Mesothelial cell of epicardium (in vitro differentiated cells): ENCODE measurements around the gene PCDHA7. TPM values are rescaled to one million over a fixed set of nuclear protein-coding genes. Genes with fewer than 3 reads are reported as not detected.
"Not testable (repeated sequence)": the region's sequence is repeated elsewhere in the genome, so short reads cannot be mapped to it uniquely, and the experiment has no call there.

Experiments
- DNase-seq, 2 experiments: peaks; one replicate each; pipeline ENCODE4 v3.0.0; 2021; ENCODE audit warnings: low spot score in 2 of 2; ENCODE audit not compliant: unreplicated experiment in 2 of 2
- H3K27ac Mint-ChIP-seq: 2 replicates; pipeline ENCODE4 v1.8.0; 2021; ENCODE audit warnings: mixed read lengths
- H3K27me3 Mint-ChIP-seq: 2 replicates; pipeline ENCODE4 v1.8.0; 2021; ENCODE audit warnings: low read depth, mixed read lengths
- H3K36me3 Mint-ChIP-seq: 2 replicates; pipeline ENCODE4 v1.8.0; 2021; ENCODE audit warnings: mixed read lengths
- H3K4me1 Mint-ChIP-seq: 2 replicates; pipeline ENCODE4 v1.8.0; 2021; ENCODE audit warnings: mixed read lengths
- H3K4me3 Mint-ChIP-seq: 2 replicates; pipeline ENCODE4 v1.8.0; 2021; ENCODE audit warnings: mild to moderate bottlenecking, moderate library complexity, mixed read lengths
- H3K9me3 Mint-ChIP-seq: 2 replicates; pipeline ENCODE4 v1.8.0; 2021; ENCODE audit warnings: mixed read lengths
- total RNA-seq: library from RNA; stranded (reverse); gene quantifications from 3 replicates; pipeline ENCODE4 v1.2.1, GENCODE V29; 2021
- TF ChIP-seq, protein P1 (sequence below): fragments of 200-600 bp; sonication (generic); IDR thresholded peaks from one replicate; pipeline ENCODE4 v1.5.0; 2021; ENCODE audit warnings: antibody characterized with exemption; ENCODE audit not compliant: unreplicated experiment

PCDHA7 gene
- total RNA-seq, 1 donor from 2014 or later: 5.5 TPM

DNA sequence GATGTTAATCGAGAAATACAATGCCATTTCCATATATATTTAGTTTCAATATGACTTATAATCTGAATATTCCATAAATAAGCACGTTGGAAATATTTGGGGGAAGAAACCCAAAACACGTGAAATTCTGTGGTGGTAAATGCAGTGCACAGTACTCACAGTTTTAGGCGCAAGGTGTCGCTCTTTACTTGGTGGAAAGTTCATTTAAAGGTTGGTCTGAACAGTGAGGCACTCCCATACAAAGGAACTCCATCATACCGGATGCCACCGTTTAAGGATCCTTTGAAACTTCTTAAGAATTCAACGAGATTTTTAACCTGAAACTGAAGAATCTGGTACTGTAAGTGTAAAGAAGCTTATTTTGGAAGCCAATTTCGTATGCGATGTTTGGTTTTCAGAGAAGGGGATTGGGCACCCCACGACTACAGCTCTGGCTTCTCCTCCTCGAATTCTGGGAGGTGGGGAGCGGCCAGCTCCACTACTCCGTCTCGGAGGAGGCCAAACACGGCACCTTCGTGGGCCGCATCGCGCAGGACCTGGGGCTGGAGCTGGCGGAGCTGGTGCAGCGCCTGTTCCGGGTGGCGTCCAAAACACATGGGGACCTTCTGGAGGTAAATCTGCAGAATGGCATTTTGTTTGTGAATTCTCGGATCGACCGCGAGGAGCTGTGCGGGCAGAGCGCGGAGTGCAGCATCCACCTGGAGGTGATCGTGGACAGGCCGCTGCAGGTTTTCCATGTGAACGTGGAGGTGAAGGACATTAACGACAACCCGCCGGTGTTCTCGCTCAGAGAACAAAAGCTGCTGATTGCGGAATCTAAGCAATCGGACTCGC, 34.9 kb downstream of the PCDHA7 start, which contains the start of gene PCDHA11:
PCDHA11 (plus strand) TSS at position 237 of the 834 bp plus-strand sequence; CDS start at position 384, 147 bp downstream.
- Mint-ChIP-seq H3K9me3 (peaks cover 27% of the 10 kb centered on the region), H3K27me3 (no peaks in the 10 kb centered on the region), H3K36me3 (peaks cover 49% of the 10 kb centered on the region), H3K4me3 (peak within 1 kb of the TSS; percentile 80), H3K4me1 (peaks cover 5% of the 10 kb centered on the region), H3K27ac (peak within 1 kb of the TSS; percentile 81)
- DNase-seq: no peak
- TF ChIP-seq, protein P1, sequence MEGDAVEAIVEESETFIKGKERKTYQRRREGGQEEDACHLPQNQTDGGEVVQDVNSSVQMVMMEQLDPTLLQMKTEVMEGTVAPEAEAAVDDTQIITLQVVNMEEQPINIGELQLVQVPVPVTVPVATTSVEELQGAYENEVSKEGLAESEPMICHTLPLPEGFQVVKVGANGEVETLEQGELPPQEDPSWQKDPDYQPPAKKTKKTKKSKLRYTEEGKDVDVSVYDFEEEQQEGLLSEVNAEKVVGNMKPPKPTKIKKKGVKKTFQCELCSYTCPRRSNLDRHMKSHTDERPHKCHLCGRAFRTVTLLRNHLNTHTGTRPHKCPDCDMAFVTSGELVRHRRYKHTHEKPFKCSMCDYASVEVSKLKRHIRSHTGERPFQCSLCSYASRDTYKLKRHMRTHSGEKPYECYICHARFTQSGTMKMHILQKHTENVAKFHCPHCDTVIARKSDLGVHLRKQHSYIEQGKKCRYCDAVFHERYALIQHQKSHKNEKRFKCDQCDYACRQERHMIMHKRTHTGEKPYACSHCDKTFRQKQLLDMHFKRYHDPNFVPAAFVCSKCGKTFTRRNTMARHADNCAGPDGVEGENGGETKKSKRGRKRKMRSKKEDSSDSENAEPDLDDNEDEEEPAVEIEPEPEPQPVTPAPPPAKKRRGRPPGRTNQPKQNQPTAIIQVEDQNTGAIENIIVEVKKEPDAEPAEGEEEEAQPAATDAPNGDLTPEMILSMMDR: no peak

DNA sequence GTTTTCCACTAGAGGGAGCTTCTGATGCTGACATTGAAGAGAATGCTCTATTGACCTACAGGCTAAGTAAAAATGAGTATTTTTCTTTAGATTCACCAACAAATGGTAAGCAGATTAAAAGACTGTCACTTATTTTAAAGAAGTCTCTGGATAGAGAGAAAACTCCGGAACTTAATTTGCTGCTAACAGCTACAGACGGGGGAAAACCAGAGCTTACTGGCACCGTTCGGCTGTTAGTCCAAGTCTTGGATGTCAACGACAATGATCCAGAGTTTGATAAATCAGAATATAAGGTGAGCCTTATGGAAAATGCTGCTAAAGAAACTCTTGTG, 35.5 kb downstream of the PCDHA7 start:
- DNase-seq: no peak
- Mint-ChIP-seq H3K27ac (peak overlapping the region; percentile 81), H3K36me3 (peaks cover 51% of the 10 kb centered on the region), H3K4me1 (peaks cover 11% of the 10 kb centered on the region), H3K4me3 (peak overlapping the region; percentile 80), H3K9me3 (peaks cover 29% of the 10 kb centered on the region), H3K27me3 (no peaks in the 10 kb centered on the region)
- TF ChIP-seq, protein P1: peak; percentile 23

DNA sequence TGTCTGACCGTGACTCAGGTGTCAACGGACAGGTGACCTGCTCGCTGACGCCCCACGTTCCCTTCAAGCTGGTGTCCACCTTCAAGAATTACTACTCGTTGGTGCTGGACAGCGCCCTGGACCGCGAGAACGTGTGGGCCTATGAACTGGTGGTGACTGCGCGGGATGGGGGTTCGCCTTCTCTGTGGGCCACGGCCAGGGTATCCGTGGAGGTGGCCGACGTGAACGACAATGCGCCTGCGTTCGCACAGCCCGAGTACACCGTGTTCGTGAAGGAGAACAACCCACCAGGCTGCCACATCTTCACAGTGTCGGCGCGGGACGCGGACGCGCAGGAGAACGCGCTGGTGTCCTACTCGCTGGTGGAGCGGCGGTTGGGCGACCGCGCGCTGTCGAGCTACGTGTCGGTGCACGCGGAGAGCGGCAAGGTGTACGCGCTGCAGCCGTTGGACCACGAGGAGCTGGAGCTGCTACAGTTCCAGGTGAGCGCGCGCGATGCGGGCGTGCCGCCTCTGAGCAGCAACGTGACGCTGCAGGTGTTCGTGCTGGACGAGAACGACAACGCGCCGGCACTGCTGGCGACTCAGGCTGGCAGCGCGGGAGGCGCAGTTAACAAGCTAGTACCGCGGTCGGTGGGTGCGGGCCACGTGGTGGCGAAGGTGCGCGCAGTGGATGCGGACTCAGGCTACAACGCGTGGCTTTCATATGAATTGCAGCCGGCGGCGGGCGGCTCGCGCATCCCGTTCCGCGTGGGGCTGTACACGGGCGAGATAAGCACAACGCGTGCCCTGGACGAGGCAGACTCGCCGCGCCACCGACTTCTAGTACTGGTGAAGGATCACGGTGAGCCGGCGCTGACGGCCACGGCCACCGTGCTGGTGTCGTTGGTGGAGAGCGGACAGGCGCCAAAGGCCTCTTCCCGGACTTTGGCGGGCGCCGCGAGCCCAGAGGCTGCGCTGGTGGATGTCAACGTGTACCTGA, 36.4 kb downstream of the PCDHA7 start:
- peaks cover 16% of the 10 kb centered on the region for H3K4me1 Mint-ChIP-seq
- no peak for DNase-seq
- H3K4me3 Mint-ChIP-seq: no peak overlapping the region
- H3K27me3 Mint-ChIP-seq: no peaks in the 10 kb centered on the region
- H3K27ac Mint-ChIP-seq: no peak overlapping the region
- H3K36me3 Mint-ChIP-seq: peaks cover 57% of the 10 kb centered on the region
- peaks cover 27% of the 10 kb centered on the region for H3K9me3 Mint-ChIP-seq
- TF ChIP-seq, protein P1: no peak

DNA sequence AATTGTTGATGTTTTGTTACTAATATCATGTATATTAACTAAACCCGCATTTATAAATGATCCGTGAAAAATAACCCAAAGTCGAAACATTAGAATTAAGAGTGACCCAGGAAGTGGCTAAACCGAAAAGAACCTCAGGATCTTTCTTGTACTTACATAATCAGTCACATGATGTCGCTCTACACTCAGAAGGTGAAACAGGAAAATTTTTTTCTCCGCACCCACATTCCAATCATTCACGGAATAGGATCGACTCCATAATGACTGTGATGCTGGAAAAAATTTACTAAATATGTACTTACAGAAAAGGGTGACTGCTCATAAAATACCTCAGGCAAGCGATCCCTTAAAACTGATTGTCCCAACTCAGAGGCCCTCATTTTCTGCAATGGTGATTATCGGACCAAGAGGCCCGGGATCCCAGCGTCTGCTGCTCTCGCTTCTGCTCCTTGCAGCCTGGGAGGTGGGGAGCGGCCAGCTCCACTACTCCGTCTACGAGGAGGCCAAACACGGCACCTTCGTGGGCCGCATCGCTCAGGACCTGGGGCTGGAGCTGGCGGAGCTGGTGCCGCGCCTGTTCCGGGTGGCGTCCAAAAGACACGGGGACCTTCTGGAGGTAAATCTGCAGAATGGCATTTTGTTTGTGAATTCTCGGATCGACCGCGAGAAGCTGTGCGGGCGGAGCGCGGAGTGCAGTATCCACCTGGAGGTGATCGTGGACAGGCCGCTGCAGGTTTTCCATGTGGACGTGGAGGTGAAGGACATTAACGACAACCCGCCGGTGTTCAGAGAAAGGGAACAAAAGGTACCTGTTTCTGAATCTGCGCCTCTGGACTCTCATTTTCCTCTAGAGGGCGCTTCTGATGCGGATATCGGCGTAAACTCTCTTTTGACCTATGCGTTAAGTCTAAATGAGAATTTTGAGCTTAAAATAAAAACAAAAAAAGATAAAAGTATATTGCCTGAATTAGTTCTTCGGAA, 41.3 kb downstream of the PCDHA7 start, which contains the start of gene PCDHA12:
PCDHA12 (plus strand) TSS at position 224 of the 981 bp plus-strand sequence; CDS start at position 389, 165 bp downstream.
- Mint-ChIP-seq H3K4me3 (peak within 1 kb of the TSS; percentile 84), H3K36me3 (peaks cover 59% of the 10 kb centered on the region), H3K4me1 (peaks cover 15% of the 10 kb centered on the region), H3K27me3 (no peaks in the 10 kb centered on the region), H3K9me3 (peaks cover 30% of the 10 kb centered on the region), H3K27ac (peak within 1 kb of the TSS; percentile 97)
- TF ChIP-seq, protein P1: no peak
- no peak for DNase-seq

DNA sequence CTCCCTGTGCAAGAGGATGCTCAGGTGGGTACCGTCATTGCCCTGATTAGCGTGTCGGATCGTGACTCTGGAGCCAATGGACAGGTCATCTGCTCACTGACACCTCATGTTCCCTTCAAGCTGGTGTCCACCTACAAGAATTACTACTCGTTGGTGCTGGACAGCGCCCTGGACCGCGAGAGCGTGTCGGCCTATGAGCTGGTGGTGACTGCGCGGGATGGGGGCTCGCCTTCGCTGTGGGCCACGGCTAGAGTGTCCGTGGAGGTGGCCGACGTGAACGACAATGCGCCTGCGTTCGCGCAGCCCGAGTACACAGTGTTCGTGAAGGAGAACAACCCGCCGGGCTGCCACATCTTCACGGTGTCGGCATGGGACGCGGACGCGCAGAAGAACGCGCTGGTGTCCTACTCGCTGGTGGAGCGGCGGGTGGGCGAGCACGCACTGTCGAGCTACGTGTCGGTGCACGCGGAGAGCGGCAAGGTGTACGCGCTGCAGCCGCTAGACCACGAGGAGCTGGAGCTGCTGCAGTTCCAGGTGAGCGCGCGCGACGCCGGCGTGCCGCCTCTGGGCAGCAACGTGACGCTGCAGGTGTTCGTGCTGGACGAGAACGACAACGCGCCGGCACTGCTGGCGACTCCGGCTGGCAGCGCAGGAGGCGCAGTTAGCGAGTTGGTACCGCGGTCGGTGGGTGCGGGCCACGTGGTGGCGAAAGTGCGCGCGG, 42.6 kb downstream of the PCDHA7 start:
- H3K27ac Mint-ChIP-seq, H3K4me3 Mint-ChIP-seq, DNase-seq, H3K27me3 Mint-ChIP-seq: not testable (repeated sequence)
- peaks cover 15% of the 10 kb centered on the region for H3K4me1 Mint-ChIP-seq
- H3K36me3 Mint-ChIP-seq: peaks cover 67% of the 10 kb centered on the region
- H3K9me3 Mint-ChIP-seq: peaks cover 42% of the 10 kb centered on the region
